ENCODE results near the gene TAF7. TPM values are rescaled to one million over a fixed set of nuclear protein-coding genes. Genes with fewer than 3 reads are reported as not detected.
A peak's percentile ranks its signal among the peaks of the same experiment; 100 is the strongest.

The TAF7 gene
- total RNA-seq, 1 experiment from 2014 or later = 90.3 TPM

GRCh38 chr5:141343953-141344463 is 23.4 kb upstream of the TAF7 start:
- no peak overlapping the region for H3K18ac ChIP-seq (ENCODE audit: insufficient read length, low read depth, low read length)
- no peak overlapping the region for H3T11ph ChIP-seq (ENCODE audit: low read length)
- H3K27me3 Mint-ChIP-seq (ENCODE audit: low read depth) = peaks cover 9% of the 10 kb centered on the region
- peaks cover 25% of the 10 kb centered on the region for H3K9me3 ChIP-seq (ENCODE audit: control insufficient read depth, low read depth, low read length)
- no peak overlapping the region for H2BK5ac ChIP-seq (ENCODE audit: insufficient read length, low read length)
- no peak overlapping the region for H3K23ac ChIP-seq (ENCODE audit: insufficient read length, low read depth, low read length)
- H4K5ac ChIP-seq (ENCODE audit: insufficient read length, low read depth, low read length) = no peak overlapping the region
- H3K4ac ChIP-seq (ENCODE audit: low read depth, low read length) = no peak overlapping the region
- H3K9me3 Mint-ChIP-seq = peaks cover 61 to 72% of the 10 kb centered on the region in 2 experiments
- H2BK12ac ChIP-seq (ENCODE audit: insufficient read length, low read depth, low read length) = no peak overlapping the region
- H3K9ac ChIP-seq (ENCODE audit: extremely low read depth, insufficient read length, low read length) = no peak overlapping the region
- no peaks in the 10 kb centered on the region for H4K20me1 ChIP-seq (ENCODE audit: control insufficient read depth, insufficient read depth, insufficient read length)
- H3K36me3 Mint-ChIP-seq (ENCODE audit: insufficient read depth in 1 of 3, low read depth in 3 of 3) = peaks cover 15 to 47% (median 32%) of the 10 kb centered on the region in 3 experiments
- no peak overlapping the region for H3K56ac ChIP-seq (ENCODE audit: insufficient read length, low read depth, low read length)
- H3K27ac ChIP-seq (ENCODE audit: insufficient read length, low read depth, low read length) = no peak overlapping the region
- peaks cover 0 to 4% of the 10 kb centered on the region in 2 experiments; a peak in 2 of 4 replicates for H3K4me1 Mint-ChIP-seq
- DNase-seq = no peak
- H2BK120ac ChIP-seq (ENCODE audit: low read depth, low read length, poor library complexity, severe bottlenecking) = no peak overlapping the region
- peak overlapping the region; percentile 35 for H2AFZ ChIP-seq (ENCODE audit: low read length)
- H3K27me3 ChIP-seq (ENCODE audit: insufficient read depth, low read length) = no peaks in the 10 kb centered on the region
- no peak overlapping the region for H4K8ac ChIP-seq (replicated peaks; ENCODE audit: insufficient read length, low read depth, low read length)
- no peaks in the 10 kb centered on the region for H3K23me2 ChIP-seq (ENCODE audit: insufficient read length, low read depth, low read length, poor library complexity, severe bottlenecking)
- no peaks in the 10 kb centered on the region for H3K4me1 ChIP-seq (ENCODE audit: insufficient read depth, low read length)
- no peak overlapping the region for H3K4me3 Mint-ChIP-seq
- H3K79me2 ChIP-seq (ENCODE audit: insufficient read depth, low read length) = no peaks in the 10 kb centered on the region
- no peak overlapping the region for H2AK5ac ChIP-seq (ENCODE audit: insufficient read length, low read length)
- H3K14ac ChIP-seq (ENCODE audit: insufficient read depth, low read length) = no peak overlapping the region
- no peak overlapping the region for H3K27ac Mint-ChIP-seq
- no peak overlapping the region for H2BK15ac ChIP-seq (ENCODE audit: low read depth, low read length)
- no CpG with 5 or more reads among the region's 31 CpGs for WGBS (ENCODE audit: extremely low coverage, insufficient read length, low lambda C conversion rate)
- H3K79me1 ChIP-seq (ENCODE audit: insufficient read depth, low read depth, low read length, poor library complexity, severe bottlenecking) = no peaks in the 10 kb centered on the region
- no peak overlapping the region for H4K91ac ChIP-seq (ENCODE audit: insufficient read length, low read depth, low read length)
- TF ChIP-seq CTCF (conservative IDR thresholded peaks at IDR 0.05) = no peak
- no peak overlapping the region for H3K4me2 ChIP-seq (ENCODE audit: insufficient read depth, insufficient read length, low read length)
- no peak overlapping the region for H2BK20ac ChIP-seq (ENCODE audit: low read depth, low read length, poor library complexity, severe bottlenecking)

Data from H9 (cell line).